ENCODE measurements around the gene RNF19B.
A peak's percentile ranks its signal among the peaks of the same experiment; 100 is the strongest.

Gene RNF19B

DNA sequence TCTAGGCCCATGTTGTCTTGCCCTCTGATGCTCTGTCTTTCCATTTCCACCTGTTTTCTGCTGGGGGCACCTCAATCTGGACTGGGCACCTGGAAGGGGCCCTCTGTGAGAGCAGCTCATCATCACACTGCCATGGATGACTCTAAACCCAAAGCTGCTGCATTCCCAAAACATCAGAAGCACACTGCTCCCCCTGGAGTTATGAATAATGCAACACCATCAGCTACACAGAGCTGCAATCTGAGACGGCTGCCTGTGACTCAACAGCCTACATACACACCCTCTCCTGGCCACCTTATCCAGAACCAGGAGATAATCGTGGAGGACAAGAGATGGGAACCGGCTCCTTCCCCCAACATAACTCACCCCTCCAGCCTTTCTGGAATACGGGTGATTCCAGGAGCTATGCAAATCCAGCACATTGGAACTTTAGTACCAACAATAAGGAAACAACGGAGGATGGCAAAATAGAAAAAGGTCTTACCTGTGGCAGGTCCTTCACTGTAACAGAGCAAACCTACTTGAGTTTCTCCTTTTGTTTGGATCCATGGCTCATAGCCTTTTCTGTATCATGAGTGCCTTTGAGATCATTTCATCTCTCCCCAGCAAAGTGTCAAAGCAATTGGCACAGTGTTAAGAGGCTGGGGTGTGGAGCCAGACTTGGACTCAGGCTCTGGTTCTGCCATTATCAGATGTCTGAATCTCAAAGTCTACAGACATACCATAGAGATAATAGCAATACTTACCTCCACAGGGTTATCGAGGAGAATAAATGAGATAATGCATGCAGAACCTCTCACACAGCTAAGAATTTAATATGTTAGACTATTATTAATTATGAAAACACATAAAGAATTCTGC lies 42.8 kb upstream of the RNF19B start:
- H3K27ac ChIP-seq (replicated peaks) = no peak overlapping the region
- no peak for DNase-seq (ENCODE audit: low read depth in 1 of 2, low spot score in 1 of 2)
- no peaks in the 10 kb centered on the region for H3K27me3 ChIP-seq (ENCODE audit: insufficient read depth, poor library complexity, severe bottlenecking)
- TF ChIP-seq SPI1 (IDR thresholded peaks at IDR 0.05; ENCODE audit: borderline replicate concordance, low read depth) (no peak), GABPA (IDR thresholded peaks at IDR 0.05; ENCODE audit: low read depth) (no peak), POLR2AphosphoS5 (IDR thresholded peaks at IDR 0.05; ENCODE audit: low read depth) (no peak)
- TF ChIP-seq, protein P1, sequence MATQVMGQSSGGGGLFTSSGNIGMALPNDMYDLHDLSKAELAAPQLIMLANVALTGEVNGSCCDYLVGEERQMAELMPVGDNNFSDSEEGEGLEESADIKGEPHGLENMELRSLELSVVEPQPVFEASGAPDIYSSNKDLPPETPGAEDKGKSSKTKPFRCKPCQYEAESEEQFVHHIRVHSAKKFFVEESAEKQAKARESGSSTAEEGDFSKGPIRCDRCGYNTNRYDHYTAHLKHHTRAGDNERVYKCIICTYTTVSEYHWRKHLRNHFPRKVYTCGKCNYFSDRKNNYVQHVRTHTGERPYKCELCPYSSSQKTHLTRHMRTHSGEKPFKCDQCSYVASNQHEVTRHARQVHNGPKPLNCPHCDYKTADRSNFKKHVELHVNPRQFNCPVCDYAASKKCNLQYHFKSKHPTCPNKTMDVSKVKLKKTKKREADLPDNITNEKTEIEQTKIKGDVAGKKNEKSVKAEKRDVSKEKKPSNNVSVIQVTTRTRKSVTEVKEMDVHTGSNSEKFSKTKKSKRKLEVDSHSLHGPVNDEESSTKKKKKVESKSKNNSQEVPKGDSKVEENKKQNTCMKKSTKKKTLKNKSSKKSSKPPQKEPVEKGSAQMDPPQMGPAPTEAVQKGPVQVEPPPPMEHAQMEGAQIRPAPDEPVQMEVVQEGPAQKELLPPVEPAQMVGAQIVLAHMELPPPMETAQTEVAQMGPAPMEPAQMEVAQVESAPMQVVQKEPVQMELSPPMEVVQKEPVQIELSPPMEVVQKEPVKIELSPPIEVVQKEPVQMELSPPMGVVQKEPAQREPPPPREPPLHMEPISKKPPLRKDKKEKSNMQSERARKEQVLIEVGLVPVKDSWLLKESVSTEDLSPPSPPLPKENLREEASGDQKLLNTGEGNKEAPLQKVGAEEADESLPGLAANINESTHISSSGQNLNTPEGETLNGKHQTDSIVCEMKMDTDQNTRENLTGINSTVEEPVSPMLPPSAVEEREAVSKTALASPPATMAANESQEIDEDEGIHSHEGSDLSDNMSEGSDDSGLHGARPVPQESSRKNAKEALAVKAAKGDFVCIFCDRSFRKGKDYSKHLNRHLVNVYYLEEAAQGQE (IDR thresholded peaks at IDR 0.05; ENCODE audit: insufficient replicate concordance, low read depth) = no peak
- TF ChIP-seq, protein P2, sequence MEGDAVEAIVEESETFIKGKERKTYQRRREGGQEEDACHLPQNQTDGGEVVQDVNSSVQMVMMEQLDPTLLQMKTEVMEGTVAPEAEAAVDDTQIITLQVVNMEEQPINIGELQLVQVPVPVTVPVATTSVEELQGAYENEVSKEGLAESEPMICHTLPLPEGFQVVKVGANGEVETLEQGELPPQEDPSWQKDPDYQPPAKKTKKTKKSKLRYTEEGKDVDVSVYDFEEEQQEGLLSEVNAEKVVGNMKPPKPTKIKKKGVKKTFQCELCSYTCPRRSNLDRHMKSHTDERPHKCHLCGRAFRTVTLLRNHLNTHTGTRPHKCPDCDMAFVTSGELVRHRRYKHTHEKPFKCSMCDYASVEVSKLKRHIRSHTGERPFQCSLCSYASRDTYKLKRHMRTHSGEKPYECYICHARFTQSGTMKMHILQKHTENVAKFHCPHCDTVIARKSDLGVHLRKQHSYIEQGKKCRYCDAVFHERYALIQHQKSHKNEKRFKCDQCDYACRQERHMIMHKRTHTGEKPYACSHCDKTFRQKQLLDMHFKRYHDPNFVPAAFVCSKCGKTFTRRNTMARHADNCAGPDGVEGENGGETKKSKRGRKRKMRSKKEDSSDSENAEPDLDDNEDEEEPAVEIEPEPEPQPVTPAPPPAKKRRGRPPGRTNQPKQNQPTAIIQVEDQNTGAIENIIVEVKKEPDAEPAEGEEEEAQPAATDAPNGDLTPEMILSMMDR (IDR thresholded peaks at IDR 0.05; ENCODE audit: insufficient read depth, low read length) = no peak
- H3K4me3 ChIP-seq (replicated peaks; ENCODE audit: insufficient read depth, low read length) = no peak overlapping the region

DNA sequence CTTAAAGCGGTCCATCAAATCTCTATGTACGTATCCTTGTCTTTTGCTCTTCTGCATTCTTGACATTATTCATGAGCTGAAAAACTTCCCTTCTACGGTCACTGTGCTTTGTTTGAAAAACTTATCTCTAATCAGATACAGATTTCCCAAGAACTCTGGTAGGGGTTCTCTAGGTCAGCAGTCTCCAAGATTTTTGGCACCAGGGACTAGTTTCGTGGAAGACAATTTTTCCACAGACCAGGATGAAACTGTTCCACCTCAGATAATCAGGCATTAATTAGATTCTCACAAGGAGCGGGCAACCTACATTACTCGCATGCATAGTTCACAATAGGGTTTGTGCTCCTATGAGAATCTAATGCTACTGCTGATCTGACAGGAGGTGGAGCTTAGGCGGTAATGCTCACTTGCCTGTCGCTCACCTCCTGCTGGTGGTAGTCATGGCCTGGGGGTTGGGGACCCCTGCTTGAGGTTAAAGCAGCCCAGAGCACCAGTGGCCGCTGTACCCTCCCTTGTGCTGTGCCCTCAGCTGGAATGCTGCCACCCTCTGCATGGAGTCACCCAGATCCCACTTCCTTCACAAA lies 41.3 kb upstream of the RNF19B start:
- H3K27ac ChIP-seq (replicated peaks) = no peak overlapping the region
- no peaks in the 10 kb centered on the region for H3K27me3 ChIP-seq (ENCODE audit: insufficient read depth, poor library complexity, severe bottlenecking)

DNA sequence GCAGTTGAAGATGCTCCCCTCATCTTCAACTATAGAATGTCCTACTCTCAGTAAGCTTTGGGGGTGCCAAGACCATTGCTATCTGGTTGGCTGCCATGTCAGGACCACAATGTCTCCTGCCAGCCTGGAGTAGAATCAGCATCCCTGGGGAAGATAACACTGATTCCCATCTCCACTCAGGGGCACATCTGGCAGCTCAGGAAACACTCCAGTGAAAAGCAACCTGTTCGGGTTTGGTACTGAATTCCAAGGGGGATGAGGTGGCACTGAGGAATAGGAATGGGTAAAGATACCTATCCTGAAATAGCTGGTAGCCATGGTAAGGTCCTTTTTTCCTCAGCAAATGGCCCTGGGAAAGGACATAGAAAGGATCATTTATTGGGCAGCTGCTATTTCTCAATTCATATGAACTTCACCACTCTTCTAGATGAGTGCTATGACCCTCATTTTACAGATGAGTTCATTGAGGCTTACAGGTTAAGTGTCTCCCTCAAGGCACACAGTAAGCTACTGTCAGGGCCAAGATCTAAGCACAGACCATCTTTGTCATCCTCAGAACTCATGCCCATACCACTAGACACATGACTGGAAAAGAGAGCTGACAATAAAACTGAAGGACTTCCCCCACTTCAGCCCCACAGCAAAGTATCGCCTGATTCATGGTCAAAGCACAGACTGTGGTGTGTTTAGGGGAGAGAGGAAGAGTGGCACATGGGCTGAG lies 40.7 kb upstream of the RNF19B start:
- Histone ChIP-seq H3K4me3 (replicated peaks; ENCODE audit: insufficient read depth, low read length) (no peak overlapping the region), H3K27me3 (ENCODE audit: insufficient read depth, poor library complexity, severe bottlenecking) (no peaks in the 10 kb centered on the region), H3K27ac (replicated peaks) (no peak overlapping the region)
- DNase-seq (ENCODE audit: low read depth in 1 of 2, low spot score in 1 of 2) = no peak
- no peak for TF ChIP-seq GABPA (IDR thresholded peaks at IDR 0.05; ENCODE audit: low read depth)

More for the DNA sequence above, 41.3 kb upstream of the RNF19B start:
- DNase-seq (ENCODE audit: low read depth in 1 of 2, low spot score in 1 of 2) = no peak
- H3K4me3 ChIP-seq (replicated peaks; ENCODE audit: insufficient read depth, low read length) = no peak overlapping the region
- TF ChIP-seq GABPA (IDR thresholded peaks at IDR 0.05; ENCODE audit: low read depth) (no peak), POLR2AphosphoS5 (IDR thresholded peaks at IDR 0.05; ENCODE audit: low read depth) (peak; percentile 30; the same call in 1 of the 2 replicates)

DNA sequence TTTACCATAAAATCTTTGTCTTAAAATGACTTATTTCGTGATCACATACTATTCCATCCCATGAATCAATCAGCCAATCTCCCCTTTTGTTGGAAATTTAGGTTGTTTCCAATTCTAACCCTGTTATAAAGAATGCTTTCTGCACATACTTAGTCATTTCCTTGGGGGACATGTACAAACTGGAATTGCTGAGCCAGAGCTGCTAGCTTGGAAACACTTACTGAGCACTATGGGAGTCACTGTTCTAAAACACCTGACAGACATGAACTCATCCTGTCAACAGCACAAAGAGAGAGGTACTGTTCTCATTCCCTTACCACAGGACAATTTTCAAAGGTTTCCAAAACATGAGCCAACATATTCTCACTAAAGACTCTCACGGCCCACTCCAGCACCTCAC lies 40.0 kb upstream of the RNF19B start:
- TF ChIP-seq, protein P1 (IDR thresholded peaks at IDR 0.05; ENCODE audit: insufficient replicate concordance, low read depth) = no peak
- no peak for TF ChIP-seq SPI1 (IDR thresholded peaks at IDR 0.05; ENCODE audit: borderline replicate concordance, low read depth)
- TF ChIP-seq, protein P2 (IDR thresholded peaks at IDR 0.05; ENCODE audit: insufficient read depth, low read length) = no peak
- TF ChIP-seq POLR2AphosphoS5 (IDR thresholded peaks at IDR 0.05; ENCODE audit: low read depth) = no peak
- TF ChIP-seq GABPA (IDR thresholded peaks at IDR 0.05; ENCODE audit: low read depth) = no peak
- DNase-seq (ENCODE audit: low read depth in 1 of 2, low spot score in 1 of 2) = no peak
- Histone ChIP-seq H3K27me3 (ENCODE audit: insufficient read depth, poor library complexity, severe bottlenecking) (no peaks in the 10 kb centered on the region), H3K27ac (replicated peaks) (no peak overlapping the region), H3K4me3 (replicated peaks; ENCODE audit: insufficient read depth, low read length) (no peak overlapping the region)

All from HL-60 (cell line).